GM18505 (cell line): ENCODE results near the gene CHRND.

Experiments used
- ATAC-seq: cut with Tn5 transposase; IDR thresholded peaks from one replicate; pipeline ENCODE4 v1.9.1; 2021; ENCODE audit not compliant: unreplicated experiment
- POLR2A ChIP-seq: IDR thresholded peaks from 4 replicates; pipeline ENCODE4 v1.6.1; 2011; ENCODE audit warnings: borderline replicate concordance; ENCODE audit not compliant: insufficient read depth, insufficient read length; ENCODE audit errors: extremely low read depth

CHRND gene

GRCh38 chr2:232533944-232534710 is 8.2 kb downstream of the CHRND start:
- TF ChIP-seq POLR2A = no peak
- ATAC-seq = no peak

- TF ChIP-seq POLR2A = no peak
- ATAC-seq = no peak
These were observed 9.1 kb downstream of the CHRND start for GRCh38 chr2:232534940-232535651.

GRCh38 chr2:232535761-232536530 is 10.0 kb downstream of the CHRND start:
- TF ChIP-seq POLR2A = no peak
- ATAC-seq = no peak

GRCh38 chr2:232537079-232537478 is 11.1 kb downstream of the CHRND start:
- no peak for TF ChIP-seq POLR2A
- no peak for ATAC-seq

GRCh38 chr2:232537499-232537898 is 11.5 kb downstream of the CHRND start:
- TF ChIP-seq POLR2A = no peak
- no peak for ATAC-seq

- ATAC-seq = no peak
- TF ChIP-seq POLR2A = no peak
These were observed 12.7 kb downstream of the CHRND start for GRCh38 chr2:232538671-232539070.

GRCh38 chr2:232539298-232540231 is 13.6 kb downstream of the CHRND start, which contains the start of gene CHRNG:
TSS of gene CHRNG (plus strand) at chr2:232539692. CDS start at chr2:232539748, 56 bp downstream.
- TF ChIP-seq POLR2A = no peak
- ATAC-seq = no peak

GRCh38 chr2:232540441-232541041 is 14.6 kb downstream of the CHRND start:
- no peak for ATAC-seq
- TF ChIP-seq POLR2A = no peak

GRCh38 chr2:232541195-232541960 is 15.4 kb downstream of the CHRND start:
- no peak for ATAC-seq
- TF ChIP-seq POLR2A = no peak

- ATAC-seq = no peak
- TF ChIP-seq POLR2A = no peak
These were observed 16.2 kb downstream of the CHRND start for GRCh38 chr2:232541961-232542714.

- ATAC-seq = no peak
- TF ChIP-seq POLR2A = no peak
These were observed 16.9 kb downstream of the CHRND start for GRCh38 chr2:232542715-232543467.

- ATAC-seq = no peak
- TF ChIP-seq POLR2A = no peak
These were observed 17.5 kb downstream of the CHRND start for GRCh38 chr2:232543491-232543890.
